IMR-90 (cell line): ENCODE results near the gene CCDC150. TPM values are rescaled to one million over a fixed set of nuclear protein-coding genes. Genes with fewer than 3 reads are reported as not detected.

Experiments
- ATAC-seq: fragments of 200-7000 bp; cut with Tn5 transposase; 2 replicates; pipeline ENCODE4 v1.9.1; 2020; ENCODE audit warnings: low read depth, mild to moderate bottlenecking, moderate library complexity
- BruUV-seq: library from RNA; stranded (reverse); fragments of 400-500 nt; replicated peaks from 2 replicates; lab custom pipeline; 2021; lab: Mats Ljungman, UMichigan
- CTCF ChIA-PET: fragments of 300-600 bp; formaldehyde crosslinking; extraction: SDS; loops from one replicate; lab custom pipeline; 2021; ENCODE audit warnings: antibody characterized with exemption; lab: Yijun Ruan, JAX
- POLR2A ChIA-PET: fragments of 300-600 bp; sonication (Branson Sonifier 250); formaldehyde crosslinking; loops from one replicate; lab custom pipeline; 2022; ENCODE audit warnings: antibody characterized with exemption; ENCODE audit not compliant: unreplicated experiment; lab: Charles Lee
- DNase-seq: peaks from one replicate; pipeline ENCODE4 v3.0.0; 2013
- H2AFZ ChIP-seq: replicated peaks from 2 replicates; pipeline ENCODE3; 2013; ENCODE audit warnings: low read length, mild to moderate bottlenecking; ENCODE audit not compliant: poor library complexity
- H2AK5ac ChIP-seq: 2 replicates; pipeline ENCODE4 v1.6.1; 2013; ENCODE audit warnings: low read depth, low read length, inconsistent platforms
- H2AK9ac ChIP-seq: replicated peaks from 2 replicates; pipeline ENCODE3; 2013; ENCODE audit warnings: mild to moderate bottlenecking, low read depth, low read length, moderate library complexity; ENCODE audit not compliant: poor library complexity
- H2BK120ac ChIP-seq: 2 replicates; pipeline ENCODE4 v1.6.1; 2013; ENCODE audit warnings: low read depth, low read length, inconsistent platforms
- H2BK15ac ChIP-seq: 3 replicates; pipeline ENCODE4 v1.6.1; 2013; ENCODE audit warnings: low read depth, low read length, inconsistent platforms
- H2BK20ac ChIP-seq: 2 replicates; pipeline ENCODE4 v1.6.1; 2013; ENCODE audit warnings: low read depth, mild to moderate bottlenecking, inconsistent platforms, low read length, moderate library complexity
- H2BK5ac ChIP-seq: 2 replicates; pipeline ENCODE4 v1.6.1; 2013; ENCODE audit warnings: mild to moderate bottlenecking, low read depth, low read length, inconsistent platforms; ENCODE audit not compliant: poor library complexity, severe bottlenecking
- H3K14ac ChIP-seq: replicated peaks from 2 replicates; pipeline ENCODE4 v1.6.1; 2013; ENCODE audit warnings: low read depth, low read length, inconsistent platforms
- H3K18ac ChIP-seq: 2 replicates; pipeline ENCODE4 v1.6.1; 2013; ENCODE audit warnings: low read depth, low read length, control low read depth
- H3K23ac ChIP-seq: 2 replicates; pipeline ENCODE4 v1.6.1; 2013; ENCODE audit warnings: low read depth, low read length, inconsistent platforms
- H3K27ac ChIP-seq: 2 replicates; pipeline ENCODE4 v1.5.1; 2013; ENCODE audit warnings: mild to moderate bottlenecking, control low read depth, low read length; ENCODE audit not compliant: insufficient read depth
- H3K27me3 ChIP-seq: 2 replicates; pipeline ENCODE4 v1.6.1; 2013; ENCODE audit warnings: low read length; ENCODE audit not compliant: control insufficient read depth, insufficient read depth
- H3K36me3 ChIP-seq: 2 replicates; pipeline ENCODE4 v1.6.1; 2013; ENCODE audit warnings: low read length, mixed read lengths; ENCODE audit not compliant: control insufficient read depth, insufficient read depth
- H3K4ac ChIP-seq: 2 replicates; pipeline ENCODE4 v1.6.1; 2013; ENCODE audit warnings: low read depth, low read length, inconsistent platforms
- H3K4me1 ChIP-seq: 2 replicates; pipeline ENCODE4 v1.6.1; 2013; ENCODE audit warnings: low read length, mixed read lengths; ENCODE audit not compliant: control insufficient read depth, insufficient read depth
- H3K4me2 ChIP-seq: 2 replicates; pipeline ENCODE4 v1.6.1; 2013; ENCODE audit warnings: low read depth, mild to moderate bottlenecking, control low read depth, low read length, moderate library complexity
- H3K4me3 ChIP-seq: 2 replicates; pipeline ENCODE4 v1.5.1; 2013; ENCODE audit warnings: low read depth, mild to moderate bottlenecking, control low read depth, low read length, moderate library complexity; ENCODE audit not compliant: insufficient read depth
- H3K56ac ChIP-seq: 2 replicates; pipeline ENCODE4 v1.6.1; 2013; ENCODE audit warnings: low read length, inconsistent platforms; ENCODE audit not compliant: insufficient read depth; ENCODE audit errors: extremely low read depth
- H3K79me1 ChIP-seq, 2 experiments: 2 replicates each; pipeline ENCODE4 v1.6.1; 2013; ENCODE audit warnings: low read length in 2 of 2, inconsistent platforms in 1 of 2, low read depth in 1 of 2
- H3K9ac ChIP-seq: 2 replicates; pipeline ENCODE4 v1.6.1; 2013; ENCODE audit warnings: low read depth, low read length, control low read depth
- H3K9me1 ChIP-seq: 2 replicates; pipeline ENCODE4 v1.6.1; 2013; ENCODE audit warnings: low read length, inconsistent platforms; ENCODE audit not compliant: insufficient read depth
- H3K9me3 ChIP-seq: 2 replicates; pipeline ENCODE4 v1.6.1; 2013; ENCODE audit warnings: low read length; ENCODE audit not compliant: control insufficient read depth, insufficient read depth
- H4K20me1 ChIP-seq: 2 replicates; pipeline ENCODE4 v1.6.1; 2013; ENCODE audit warnings: low read length, inconsistent platforms; ENCODE audit not compliant: insufficient read depth
- H4K5ac ChIP-seq: 2 replicates; pipeline ENCODE4 v1.6.1; 2013; ENCODE audit warnings: mild to moderate bottlenecking, low read depth, low read length, control low read depth
- H4K8ac ChIP-seq, 2 experiments: 2 replicates each; pipeline ENCODE4 v1.6.1; 2013; ENCODE audit warnings: low read depth in 2 of 2, low read length in 2 of 2, control low read depth in 1 of 2, inconsistent platforms in 1 of 2
- H4K91ac ChIP-seq: 2 replicates; pipeline ENCODE4 v1.6.1; 2013; ENCODE audit warnings: low read depth, low read length, inconsistent platforms; ENCODE audit not compliant: insufficient read depth
- BHLHE40 ChIP-seq: fragments of 150-350 bp; IDR thresholded peaks from 2 replicates; pipeline ENCODE4 v1.6.1; 2016; ENCODE audit warnings: mild to moderate bottlenecking, low read depth, low read length
- CEBPB ChIP-seq: IDR thresholded peaks from 2 replicates; pipeline ENCODE4 v1.6.1; 2012; ENCODE audit warnings: low read depth, low read length, improper control_type of control experiment
- CHD1 ChIP-seq: IDR thresholded peaks from 2 replicates; pipeline ENCODE4 v1.6.1; 2012; ENCODE audit warnings: low read depth, low read length, improper control_type of control experiment
- ELK1 ChIP-seq: fragments of 150-350 bp; IDR thresholded peaks from 2 replicates; pipeline ENCODE4 v1.6.1; 2016; ENCODE audit warnings: low read depth, mild to moderate bottlenecking, low read length, moderate library complexity, borderline replicate concordance
- FOS ChIP-seq: fragments of 150-350 bp; IDR thresholded peaks from 2 replicates; pipeline ENCODE4 v1.6.1; 2016; ENCODE audit warnings: low read depth, low read length
- MAFK ChIP-seq: IDR thresholded peaks from 2 replicates; pipeline ENCODE4 v1.6.1; 2012; ENCODE audit warnings: low read depth, low read length, improper control_type of control experiment
- MAZ ChIP-seq: IDR thresholded peaks from 2 replicates; pipeline ENCODE4 v1.6.1; 2012; ENCODE audit warnings: low read depth, mild to moderate bottlenecking, low read length, improper control_type of control experiment, moderate library complexity, borderline replicate concordance
- MXI1 ChIP-seq: IDR thresholded peaks from 2 replicates; pipeline ENCODE4 v1.6.1; 2012; ENCODE audit warnings: low read depth, mild to moderate bottlenecking, low read length, moderate library complexity, borderline replicate concordance
- NFE2L2 ChIP-seq: fragments of 150-350 bp; IDR thresholded peaks from 2 replicates; pipeline ENCODE4 v1.6.1; 2016; ENCODE audit warnings: low read depth, mild to moderate bottlenecking, low read length
- POLR2A ChIP-seq: IDR thresholded peaks from 2 replicates; pipeline ENCODE4 v1.6.1; 2012; ENCODE audit warnings: mild to moderate bottlenecking, low read depth, low read length
- RAD21 ChIP-seq: IDR thresholded peaks from 2 replicates; pipeline ENCODE4 v1.6.1; 2012; ENCODE audit warnings: low read length, improper control_type of control experiment
- RCOR1 ChIP-seq: IDR thresholded peaks from 2 replicates; pipeline ENCODE4 v1.6.1; 2012; ENCODE audit warnings: mild to moderate bottlenecking, low read length, improper control_type of control experiment; ENCODE audit not compliant: insufficient replicate concordance
- RFX5 ChIP-seq: IDR thresholded peaks from 2 replicates; pipeline ENCODE4 v1.8.0; 2012; ENCODE audit warnings: low read depth, mild to moderate bottlenecking, low read length, moderate library complexity
- SMC3 ChIP-seq: fragments of 150-350 bp; IDR thresholded peaks from 2 replicates; pipeline ENCODE4 v1.6.1; 2016; ENCODE audit warnings: low read depth, mild to moderate bottlenecking, antibody characterized with exemption, low read length, moderate library complexity
- WGBS, 2 experiments: methylation state at CpG; one replicate each; pipeline versions ENCODE4 v1.1.5 to v1.1.7; 2013; ENCODE audit warnings: missing lambda C conversion rate in 2 of 2; ENCODE audit not compliant: insufficient read length in 1 of 2; ENCODE audit errors: extremely low coverage in 2 of 2; 5-methylcytosine and 5-hydroxymethylcytosine counted together
- dilution Hi-C: fragments of 300-500 bp; cut with HindIII; formaldehyde crosslinking; loops from one replicate; pipeline ENCODE4 v1.14.3; 2018; ENCODE audit warnings: low sequenced_read_pairs; ENCODE audit not compliant: unreplicated experiment
- in situ Hi-C: fragments of 300-500 bp; cut with MboI; formaldehyde crosslinking; loops from 3 replicates; pipeline ENCODE4 v1.14.3; 2019; ENCODE audit warnings: low sequenced_read_pairs, inconsistent platforms, mixed read lengths
- intact Hi-C: fragments of 100-400 bp; cut with micrococcal nuclease; formaldehyde crosslinking; loops from 2 replicates; pipeline ENCODE4 v1.10.0; 2022
- polyA plus RNA-seq, 3 experiments: library from polyadenylated mRNA; depleted of rRNA; stranded (reverse); fragments of >200 nt; gene quantifications; 2 replicates each; pipeline ENCODE4 v1.2.3, GENCODE V29; 2012; ENCODE audit warnings: low replicate concordance in 1 of 3
- total RNA-seq: library from RNA; depleted of rRNA; stranded (reverse); fragments of >200 nt; gene quantifications from 2 replicates; pipeline ENCODE4 v1.2.3, GENCODE V29; 2012
- TF ChIP-seq, protein P1 (sequence below): conservative IDR thresholded peaks from 2 replicates; pipeline ENCODE4 v1.5.1; 2012; ENCODE audit warnings: mild to moderate bottlenecking, low read depth, low read length, improper control_type of control experiment
- TF ChIP-seq, protein P2 (sequence below): fragments of 150-350 bp; IDR thresholded peaks from 2 replicates; pipeline ENCODE4 v1.6.1; 2017; ENCODE audit warnings: mild to moderate bottlenecking, antibody characterized with exemption, low read length, low read depth

CCDC150 gene
- total and polyA plus RNA-seq, 2 of the 4 experiments (the other 2 are of a cell fraction), result 3.8 to 4.3 TPM

GRCh38 chr2:196598412-196598811, 41.1 kb upstream of the CCDC150 start:
- Histone ChIP-seq H2BK120ac (no peak overlapping the region), H3K9ac (no peak overlapping the region), H3K9me1 (peaks cover 15% of the 10 kb centered on the region), H2AK9ac (no peak overlapping the region), H4K91ac (no peak overlapping the region), H2BK5ac (no peak overlapping the region), H3K4me3 (no peak overlapping the region), H3K18ac (no peak overlapping the region), H4K20me1 (no peaks in the 10 kb centered on the region), H4K5ac (no peak overlapping the region), H3K36me3 (no peaks in the 10 kb centered on the region), H2AFZ (no peak overlapping the region), H3K23ac (no peak overlapping the region), H3K27ac (no peak overlapping the region), H3K79me1 (peaks cover 0 to 4% of the 10 kb centered on the region in 2 experiments; a peak in 3 of 4 replicates), H3K4me1 (peaks cover 5% of the 10 kb centered on the region), H2BK20ac (no peak overlapping the region), H2AK5ac (no peak overlapping the region; the same call in 1 of the 2 replicates), H3K27me3 (no peaks in the 10 kb centered on the region), H3K56ac (no peak overlapping the region), H3K4me2 (no peak overlapping the region), H3K9me3 (no peaks in the 10 kb centered on the region), H3K4ac (peak overlapping the region; percentile 5; the same call in 1 of the 2 replicates), H2BK15ac (no peak overlapping the region), H4K8ac (no peak overlapping the region), H3K14ac (no peak overlapping the region)
- TF ChIP-seq CEBPB, result no peak
- TF ChIP-seq MXI1, result no peak
- TF ChIP-seq MAFK, result no peak
- no peak for TF ChIP-seq BHLHE40
- TF ChIP-seq, protein P1, sequence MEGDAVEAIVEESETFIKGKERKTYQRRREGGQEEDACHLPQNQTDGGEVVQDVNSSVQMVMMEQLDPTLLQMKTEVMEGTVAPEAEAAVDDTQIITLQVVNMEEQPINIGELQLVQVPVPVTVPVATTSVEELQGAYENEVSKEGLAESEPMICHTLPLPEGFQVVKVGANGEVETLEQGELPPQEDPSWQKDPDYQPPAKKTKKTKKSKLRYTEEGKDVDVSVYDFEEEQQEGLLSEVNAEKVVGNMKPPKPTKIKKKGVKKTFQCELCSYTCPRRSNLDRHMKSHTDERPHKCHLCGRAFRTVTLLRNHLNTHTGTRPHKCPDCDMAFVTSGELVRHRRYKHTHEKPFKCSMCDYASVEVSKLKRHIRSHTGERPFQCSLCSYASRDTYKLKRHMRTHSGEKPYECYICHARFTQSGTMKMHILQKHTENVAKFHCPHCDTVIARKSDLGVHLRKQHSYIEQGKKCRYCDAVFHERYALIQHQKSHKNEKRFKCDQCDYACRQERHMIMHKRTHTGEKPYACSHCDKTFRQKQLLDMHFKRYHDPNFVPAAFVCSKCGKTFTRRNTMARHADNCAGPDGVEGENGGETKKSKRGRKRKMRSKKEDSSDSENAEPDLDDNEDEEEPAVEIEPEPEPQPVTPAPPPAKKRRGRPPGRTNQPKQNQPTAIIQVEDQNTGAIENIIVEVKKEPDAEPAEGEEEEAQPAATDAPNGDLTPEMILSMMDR, result no peak
- no peak for TF ChIP-seq CHD1
- TF ChIP-seq MAZ, result no peak
- TF ChIP-seq, protein P2, sequence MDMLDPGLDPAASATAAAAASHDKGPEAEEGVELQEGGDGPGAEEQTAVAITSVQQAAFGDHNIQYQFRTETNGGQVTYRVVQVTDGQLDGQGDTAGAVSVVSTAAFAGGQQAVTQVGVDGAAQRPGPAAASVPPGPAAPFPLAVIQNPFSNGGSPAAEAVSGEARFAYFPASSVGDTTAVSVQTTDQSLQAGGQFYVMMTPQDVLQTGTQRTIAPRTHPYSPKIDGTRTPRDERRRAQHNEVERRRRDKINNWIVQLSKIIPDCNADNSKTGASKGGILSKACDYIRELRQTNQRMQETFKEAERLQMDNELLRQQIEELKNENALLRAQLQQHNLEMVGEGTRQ, result no peak
- no peak for TF ChIP-seq SMC3
- TF ChIP-seq NFE2L2, result no peak
- no peak for TF ChIP-seq FOS
- TF ChIP-seq RFX5, result no peak
- no peak for TF ChIP-seq ELK1
- no peak for TF ChIP-seq POLR2A
- no peak for TF ChIP-seq RCOR1
- TF ChIP-seq RAD21, result no peak
- no peak for DNase-seq
- dilution Hi-C loops (no loop called here), intact Hi-C loops (no loop called here), in situ Hi-C loops (no loop called here)
- ChIA-PET POLR2A (no interaction called here), CTCF (no interaction called here)
- BruUV-seq, result no TSS peak
- WGBS, 2 experiments, result no CpG with 5 or more reads among the region's 5 CpGs
- no peak for ATAC-seq
